Esophagus mucosa (tissue), 1 donor: ENCODE data around the gene DUSP22. TPM values are rescaled to one million over a fixed set of nuclear protein-coding genes. Genes with fewer than 3 reads are reported as not detected.
A peak's percentile ranks its signal among the peaks of the same experiment; 100 is the strongest.
"Not testable (repeated sequence)": the region's sequence is repeated elsewhere in the genome, so short reads cannot be mapped to it uniquely, and the experiment has no call there.

Experiments used
- ATAC-seq: fragments of 200-7000 bp; cut with Tn5 transposase; one replicate; pipeline ENCODE4 v1.9.1; 2020
- total RNA-seq: library from RNA; stranded (reverse); gene quantifications from one replicate; pipeline ENCODE4 v1.2.4, GENCODE V29; 2023
- donor health status: DM: yes; HTN: yes; CAD: no.

Gene DUSP22
- total RNA-seq, 1 donor from 2014 or later = 40.1 TPM

DNA sequence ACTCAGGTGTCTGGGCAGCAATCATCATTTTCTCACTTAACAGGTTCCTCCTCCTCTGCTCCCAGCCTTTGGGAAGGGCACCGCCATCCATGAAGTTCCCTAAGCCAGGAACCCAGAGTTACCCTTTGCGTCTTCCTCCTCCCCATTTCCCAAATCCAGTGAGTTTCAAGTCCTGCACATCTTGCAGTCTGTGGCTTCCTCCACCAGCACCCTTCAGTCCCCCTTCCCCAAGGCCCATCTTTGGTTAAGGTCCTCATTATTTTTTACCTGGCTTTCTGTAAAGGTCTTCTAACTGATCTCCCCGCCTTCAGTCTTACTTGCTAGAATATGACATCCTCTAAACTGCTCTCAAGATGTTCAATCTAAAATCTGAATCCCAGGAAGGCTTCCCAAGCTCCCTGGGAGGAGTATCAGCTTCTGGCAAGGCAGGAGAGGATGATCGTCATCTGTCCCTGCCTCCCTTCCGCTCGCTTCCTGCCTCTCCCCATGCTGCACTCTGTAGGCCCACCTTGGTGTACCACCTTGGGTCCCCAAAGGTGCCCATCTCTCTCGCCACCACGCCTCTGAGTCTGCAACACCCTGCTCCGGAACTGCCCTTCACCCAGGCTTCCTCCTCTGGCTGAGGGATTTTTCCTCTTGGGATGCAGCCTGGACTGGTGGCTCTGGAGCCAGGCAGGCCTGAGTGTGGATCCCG, 11.4 kb upstream of the DUSP22 start:
- ATAC-seq = no peak

DNA sequence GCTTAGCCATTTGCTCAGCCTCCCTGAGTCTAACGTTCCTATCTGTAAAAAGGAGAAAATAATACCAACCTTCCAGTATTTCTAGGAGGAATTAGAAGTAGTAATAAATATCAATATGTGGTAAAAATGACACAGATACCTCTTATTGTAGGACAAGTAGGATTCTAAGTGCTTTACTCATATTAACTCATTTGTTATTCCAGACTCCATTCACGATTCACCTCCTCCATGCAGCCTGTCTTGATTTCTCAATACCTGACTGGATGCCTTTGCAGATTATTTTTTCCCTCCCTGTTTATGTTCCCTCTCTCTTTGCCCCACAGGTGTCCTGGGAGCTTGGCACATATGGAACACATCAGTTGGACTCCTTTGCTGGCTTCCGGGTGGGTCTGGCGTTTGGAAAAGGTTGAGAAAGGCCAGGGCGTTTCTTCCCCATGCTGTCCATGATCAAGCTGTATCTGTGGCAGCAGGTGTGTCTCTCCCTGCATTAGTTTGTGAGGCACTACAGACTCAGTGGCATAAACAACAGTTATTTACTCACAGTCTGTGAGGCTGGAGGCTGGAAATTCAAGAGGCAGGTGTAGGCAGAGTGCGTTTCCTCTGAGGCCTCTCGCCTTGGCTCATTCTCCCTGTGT, 10.7 kb upstream of the DUSP22 start:
- ATAC-seq = no peak

GRCh38 chr6:282177-282866, 10.0 kb upstream of the DUSP22 start:
- ATAC-seq = no peak

GRCh38 chr6:282867-283416, 9.3 kb upstream of the DUSP22 start:
- ATAC-seq = no peak

GRCh38 chr6:284486-284885, 7.8 kb upstream of the DUSP22 start:
- no peak for ATAC-seq

DNA sequence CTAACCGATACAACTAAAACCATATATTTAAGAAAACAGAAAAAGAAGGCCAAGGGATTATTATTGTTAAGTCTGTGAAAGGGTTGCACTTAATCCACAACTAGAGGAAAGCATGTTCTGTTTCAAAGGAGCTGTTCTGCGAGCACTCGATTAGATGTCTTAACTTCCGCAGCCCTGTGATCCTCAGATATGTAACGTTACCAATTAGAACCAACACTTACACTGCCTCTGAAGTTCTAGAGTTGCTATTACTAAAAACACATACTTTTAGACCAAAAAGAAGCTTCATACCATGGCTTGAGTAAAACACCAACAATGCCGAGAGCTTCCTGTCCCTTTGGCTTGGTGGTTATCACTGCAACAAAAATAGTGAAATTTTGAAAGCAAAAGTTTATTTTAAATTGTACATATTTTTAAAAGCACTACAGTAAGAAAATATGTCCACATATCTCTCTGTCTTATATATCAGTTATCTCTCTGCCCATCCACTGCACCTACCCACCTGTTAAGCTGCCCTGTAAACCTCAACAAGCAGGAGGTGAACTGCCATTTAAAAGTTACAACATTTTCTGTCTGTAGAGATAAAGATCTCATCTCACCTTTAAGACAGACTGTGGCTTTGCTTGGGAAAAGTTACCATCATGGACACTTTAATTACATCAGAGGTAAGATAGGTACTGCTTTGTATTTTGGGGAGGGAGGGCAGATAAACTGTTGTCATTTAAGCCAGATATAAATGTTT, 7.1 kb upstream of the DUSP22 start:
- no peak for ATAC-seq

- ATAC-seq = not testable (repeated sequence)
These were observed 6.4 kb upstream of the DUSP22 start for GRCh38 chr6:285902-286301.

DNA sequence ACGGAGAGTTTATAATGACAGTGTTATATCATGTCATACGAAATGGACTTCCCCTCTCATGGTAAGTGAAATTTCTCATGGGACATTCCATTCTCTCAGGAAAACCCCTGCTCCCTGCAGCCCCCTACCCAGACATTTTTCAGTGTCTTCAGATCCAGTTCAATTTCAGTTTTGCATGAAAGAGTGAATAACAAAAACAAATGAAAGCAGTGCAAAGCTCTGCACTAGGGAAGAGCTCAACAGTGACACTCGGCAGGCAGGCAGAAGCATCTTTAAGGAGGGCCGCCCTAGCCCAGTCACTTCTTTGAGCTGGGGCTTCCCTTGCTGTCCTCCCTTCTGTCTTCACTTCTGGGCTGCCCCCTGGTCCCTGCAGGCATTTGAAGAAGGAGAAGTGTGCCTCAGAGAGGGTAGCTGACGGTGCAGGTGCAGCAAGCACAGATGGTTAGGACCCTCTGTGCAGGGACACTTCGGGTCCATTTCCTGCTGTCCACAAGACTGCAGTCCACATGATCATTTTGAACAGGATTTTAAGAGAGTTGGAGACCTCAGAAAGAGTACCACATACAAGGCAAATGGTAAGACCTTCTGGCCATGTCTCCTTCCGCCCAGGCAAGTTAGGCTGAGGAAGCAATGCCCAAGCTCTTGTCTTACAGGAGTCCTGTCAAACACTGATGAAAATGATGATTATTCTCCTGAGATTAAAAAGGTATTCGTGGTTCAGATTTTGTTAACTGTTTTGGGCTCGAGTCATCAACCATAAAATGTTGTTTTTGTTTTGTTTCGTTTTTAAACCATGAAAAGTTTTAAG, 5.4 kb upstream of the DUSP22 start:
- no peak for ATAC-seq

- ATAC-seq = no peak
These were observed 4.8 kb upstream of the DUSP22 start for GRCh38 chr6:287489-287860.

GRCh38 chr6:288866-289265, 3.4 kb upstream of the DUSP22 start:
- ATAC-seq = no peak

- no peak for ATAC-seq
These were observed 2.0 kb upstream of the DUSP22 start for GRCh38 chr6:290111-290922.

- ATAC-seq = peak; percentile 53
These were observed 1.0 kb upstream of the DUSP22 start for GRCh38 chr6:291204-291696.

DNA sequence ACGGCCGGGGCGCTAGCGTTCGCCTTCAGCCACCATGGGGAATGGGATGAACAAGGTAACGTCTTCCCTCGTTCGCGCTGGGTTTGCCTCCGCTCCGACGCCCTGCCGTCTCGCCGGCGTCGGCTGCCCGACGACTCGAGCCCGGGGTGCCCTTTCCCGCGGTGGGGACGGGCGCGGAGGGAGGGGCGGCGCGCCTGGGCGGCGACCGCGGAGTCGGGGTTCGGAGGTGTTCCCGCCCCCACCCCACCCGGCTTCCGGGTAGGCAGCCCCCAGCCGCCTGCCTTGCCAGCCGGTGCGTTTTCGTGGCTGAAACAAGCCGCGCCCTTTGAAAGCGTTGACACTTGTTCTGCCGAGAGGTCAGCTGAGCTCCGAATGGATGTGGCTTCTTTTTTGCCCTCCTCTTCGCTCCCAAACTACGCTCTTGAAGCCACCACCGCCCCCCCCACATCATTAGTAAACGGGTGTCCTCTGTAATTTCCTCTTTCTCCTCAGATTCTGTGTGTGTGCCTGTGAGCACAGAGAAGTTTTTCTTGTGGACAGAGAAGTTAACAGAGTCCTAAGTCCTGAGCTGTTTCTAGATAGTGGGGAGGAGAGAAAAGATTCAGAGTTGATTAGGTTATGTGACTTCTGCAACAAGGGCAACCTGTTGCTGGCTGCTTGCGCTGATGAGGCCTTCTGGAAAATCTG, 362 bp downstream of the DUSP22 start:
- peak; percentile 62 for ATAC-seq

GRCh38 chr6:293193-294174, 1.2 kb downstream of the DUSP22 start:
- ATAC-seq = peak; percentile 3

GRCh38 chr6:294656-295565, 2.6 kb downstream of the DUSP22 start:
- no peak for ATAC-seq

DNA sequence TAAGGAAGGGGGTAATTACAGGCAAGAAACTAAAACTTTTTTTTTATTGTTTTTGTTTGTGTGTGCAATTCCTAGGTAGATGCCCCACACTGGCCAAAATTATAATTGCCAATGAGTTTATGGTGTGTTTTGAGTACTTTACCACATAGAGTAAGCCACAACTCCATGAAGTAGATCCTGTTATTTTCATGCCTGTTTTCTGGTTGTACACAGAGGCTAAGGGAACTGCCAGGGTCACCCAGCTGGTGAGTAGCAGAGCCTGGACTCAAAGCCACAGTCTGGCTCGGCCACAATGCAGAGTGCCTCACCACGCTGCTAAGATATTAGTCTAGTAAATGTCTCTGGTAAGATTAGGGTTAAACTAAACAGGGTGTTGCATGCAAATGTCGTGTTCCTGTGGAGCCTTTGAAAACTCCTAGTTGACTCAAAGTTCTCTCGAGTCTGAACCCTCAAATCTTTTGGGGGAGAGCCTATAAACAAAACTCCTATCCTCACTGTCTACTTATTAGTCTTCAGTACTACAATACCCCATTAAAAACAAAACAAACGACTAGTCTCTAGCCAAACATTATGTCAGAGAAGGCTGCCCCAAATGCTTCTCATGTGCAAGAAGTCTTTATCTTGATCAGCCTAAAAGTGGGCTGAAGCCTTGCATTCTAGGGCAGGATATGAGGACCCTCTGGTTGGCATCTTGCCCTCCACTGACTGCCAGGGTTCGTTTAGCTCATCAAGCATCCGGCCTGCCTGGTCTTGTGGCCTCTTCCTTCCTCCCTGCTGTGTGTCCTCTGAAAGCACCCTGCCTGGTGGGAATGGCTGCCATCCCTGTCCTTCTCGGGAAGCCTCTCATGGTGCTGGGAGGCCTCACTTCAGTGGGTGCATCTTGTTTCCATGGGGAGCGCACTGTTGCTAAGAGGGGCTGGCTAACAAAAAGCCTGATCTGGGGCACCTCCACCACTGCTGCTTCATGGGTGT, 4.2 kb downstream of the DUSP22 start:
- ATAC-seq = no peak
